ENCODE data around the gene SMKR1.

SMKR1 gene

GRCh38 chr7:129501760-129502707 lies at the start of gene SMKR1:
Gene SMKR1, plus strand, starts transcription at chr7:129502531. Its CDS starts 294 bp downstream, at chr7:129502825.
- H3K9ac ChIP-seq (ENCODE audit: low read depth, low read length) = peak within 1 kb of the TSS; percentile 60; the same call in 1 of the 2 replicates
- no peaks in the 10 kb centered on the region for H3K9me3 ChIP-seq (ENCODE audit: control insufficient read depth, insufficient read depth, low read length)
- H3K36me3 ChIP-seq (ENCODE audit: insufficient read depth, low read length) = no peaks in the 10 kb centered on the region
- no peaks in the 10 kb centered on the region for H3K4me1 ChIP-seq (ENCODE audit: insufficient read depth, low read length)

GRCh38 chr7:129452589-129453231 lies 49.6 kb upstream of the SMKR1 start:
- Histone ChIP-seq H3K4me1 (ENCODE audit: insufficient read depth, low read length) (0 out of 2 replicates have a peak, but pooled peaks cover 5% of the 10 kb centered on the region), H3K9me3 (ENCODE audit: control insufficient read depth, insufficient read depth, low read length) (0 out of 2 replicates have a peak, but pooled peaks cover 2% of the 10 kb centered on the region), H3K36me3 (ENCODE audit: insufficient read depth, low read length) (0 out of 2 replicates have a peak, but pooled peaks cover 5% of the 10 kb centered on the region), H3K9ac (ENCODE audit: low read depth, low read length) (no peak overlapping the region)

GRCh38 chr7:129453510-129454248 lies 48.7 kb upstream of the SMKR1 start:
- Histone ChIP-seq H3K9me3 (ENCODE audit: control insufficient read depth, insufficient read depth, low read length) (no peaks in the 10 kb centered on the region), H3K36me3 (ENCODE audit: insufficient read depth, low read length) (peaks cover 7% of the 10 kb centered on the region), H3K4me1 (ENCODE audit: insufficient read depth, low read length) (0 out of 2 replicates have a peak, but pooled peaks cover 5% of the 10 kb centered on the region), H3K9ac (ENCODE audit: low read depth, low read length) (no peak overlapping the region)

GRCh38 chr7:129454249-129454551 lies 48.1 kb upstream of the SMKR1 start:
- H3K9me3 ChIP-seq (ENCODE audit: control insufficient read depth, insufficient read depth, low read length) = no peaks in the 10 kb centered on the region
- peaks cover 7% of the 10 kb centered on the region for H3K36me3 ChIP-seq (ENCODE audit: insufficient read depth, low read length)
- H3K9ac ChIP-seq (ENCODE audit: low read depth, low read length) = no peak overlapping the region
- 0 out of 2 replicates have a peak, but pooled peaks cover 5% of the 10 kb centered on the region for H3K4me1 ChIP-seq (ENCODE audit: insufficient read depth, low read length)

- H3K36me3 ChIP-seq (ENCODE audit: insufficient read depth, low read length) = peaks cover 7% of the 10 kb centered on the region
- no peak overlapping the region for H3K9ac ChIP-seq (ENCODE audit: low read depth, low read length)
- no peaks in the 10 kb centered on the region for H3K9me3 ChIP-seq (ENCODE audit: control insufficient read depth, insufficient read depth, low read length)
- 0 out of 2 replicates have a peak, but pooled peaks cover 5% of the 10 kb centered on the region for H3K4me1 ChIP-seq (ENCODE audit: insufficient read depth, low read length)
Measured at GRCh38 chr7:129456421-129456820, 45.9 kb upstream of the SMKR1 start.

- peaks cover 7% of the 10 kb centered on the region for H3K36me3 ChIP-seq (ENCODE audit: insufficient read depth, low read length)
Measured at GRCh38 chr7:129457101-129457500, 45.2 kb upstream of the SMKR1 start.

GRCh38 chr7:129458171-129458570 lies 44.2 kb upstream of the SMKR1 start:
- Histone ChIP-seq H3K36me3 (ENCODE audit: insufficient read depth, low read length) (peaks cover 7% of the 10 kb centered on the region), H3K9me3 (ENCODE audit: control insufficient read depth, insufficient read depth, low read length) (no peaks in the 10 kb centered on the region)

More at GRCh38 chr7:129457101-129457500, 45.2 kb upstream of the SMKR1 start:
- Histone ChIP-seq H3K9me3 (ENCODE audit: control insufficient read depth, insufficient read depth, low read length) (no peaks in the 10 kb centered on the region), H3K4me1 (ENCODE audit: insufficient read depth, low read length) (0 out of 2 replicates have a peak, but pooled peaks cover 5% of the 10 kb centered on the region), H3K9ac (ENCODE audit: low read depth, low read length) (no peak overlapping the region)

GRCh38 chr7:129461809-129462208 lies 40.5 kb upstream of the SMKR1 start:
- Histone ChIP-seq H3K36me3 (ENCODE audit: insufficient read depth, low read length) (peaks cover 2% of the 10 kb centered on the region), H3K9ac (ENCODE audit: low read depth, low read length) (no peak overlapping the region), H3K4me1 (ENCODE audit: insufficient read depth, low read length) (no peaks in the 10 kb centered on the region), H3K9me3 (ENCODE audit: control insufficient read depth, insufficient read depth, low read length) (no peaks in the 10 kb centered on the region)

More at GRCh38 chr7:129458171-129458570, 44.2 kb upstream of the SMKR1 start:
- Histone ChIP-seq H3K9ac (ENCODE audit: low read depth, low read length) (no peak overlapping the region), H3K4me1 (ENCODE audit: insufficient read depth, low read length) (0 out of 2 replicates have a peak, but pooled peaks cover 5% of the 10 kb centered on the region)

GRCh38 chr7:129462420-129462819 lies 39.9 kb upstream of the SMKR1 start:
- H3K36me3 ChIP-seq (ENCODE audit: insufficient read depth, low read length) = peaks cover 2% of the 10 kb centered on the region
- no peak overlapping the region for H3K9ac ChIP-seq (ENCODE audit: low read depth, low read length)
- no peaks in the 10 kb centered on the region for H3K9me3 ChIP-seq (ENCODE audit: control insufficient read depth, insufficient read depth, low read length)
- H3K4me1 ChIP-seq (ENCODE audit: insufficient read depth, low read length) = no peaks in the 10 kb centered on the region

- H3K36me3 ChIP-seq (ENCODE audit: insufficient read depth, low read length) = no peaks in the 10 kb centered on the region; the same call in 1 of the 2 replicates
- no peak overlapping the region for H3K9ac ChIP-seq (ENCODE audit: low read depth, low read length)
- no peaks in the 10 kb centered on the region for H3K9me3 ChIP-seq (ENCODE audit: control insufficient read depth, insufficient read depth, low read length)
- no peaks in the 10 kb centered on the region for H3K4me1 ChIP-seq (ENCODE audit: insufficient read depth, low read length)
Measured at GRCh38 chr7:129464194-129464593, 38.1 kb upstream of the SMKR1 start.

GRCh38 chr7:129465080-129465479 lies 37.3 kb upstream of the SMKR1 start:
- H3K9ac ChIP-seq (ENCODE audit: low read depth, low read length) = no peak overlapping the region
- peaks cover under 1% of the 10 kb centered on the region; the same call in 1 of the 2 replicates for H3K4me1 ChIP-seq (ENCODE audit: insufficient read depth, low read length)
- H3K9me3 ChIP-seq (ENCODE audit: control insufficient read depth, insufficient read depth, low read length) = no peaks in the 10 kb centered on the region
- H3K36me3 ChIP-seq (ENCODE audit: insufficient read depth, low read length) = no peaks in the 10 kb centered on the region; the same call in 1 of the 2 replicates

GRCh38 chr7:129466796-129467195 lies 35.5 kb upstream of the SMKR1 start:
- H3K9me3 ChIP-seq (ENCODE audit: control insufficient read depth, insufficient read depth, low read length) = no peaks in the 10 kb centered on the region
- H3K36me3 ChIP-seq (ENCODE audit: insufficient read depth, low read length) = no peaks in the 10 kb centered on the region
- H3K4me1 ChIP-seq (ENCODE audit: insufficient read depth, low read length) = peaks cover 8% of the 10 kb centered on the region; the same call in 1 of the 2 replicates
- no peak overlapping the region for H3K9ac ChIP-seq (ENCODE audit: low read depth, low read length)

- Histone ChIP-seq H3K9ac (ENCODE audit: low read depth, low read length) (no peak overlapping the region), H3K36me3 (ENCODE audit: insufficient read depth, low read length) (no peaks in the 10 kb centered on the region), H3K4me1 (ENCODE audit: insufficient read depth, low read length) (peaks cover 8% of the 10 kb centered on the region; the same call in 1 of the 2 replicates), H3K9me3 (ENCODE audit: control insufficient read depth, insufficient read depth, low read length) (no peaks in the 10 kb centered on the region)
Measured at GRCh38 chr7:129468087-129468486, 34.2 kb upstream of the SMKR1 start.

GRCh38 chr7:129468547-129468946 lies 33.8 kb upstream of the SMKR1 start:
- Histone ChIP-seq H3K9ac (ENCODE audit: low read depth, low read length) (no peak overlapping the region), H3K4me1 (ENCODE audit: insufficient read depth, low read length) (peaks cover 8% of the 10 kb centered on the region; the same call in 1 of the 2 replicates), H3K9me3 (ENCODE audit: control insufficient read depth, insufficient read depth, low read length) (no peaks in the 10 kb centered on the region), H3K36me3 (ENCODE audit: insufficient read depth, low read length) (no peaks in the 10 kb centered on the region)

All from ES-I3 (cell line).